HepG2 (cell line): ENCODE measurements around the gene CLDN15. TPM values are rescaled to one million over a fixed set of nuclear protein-coding genes. Genes with fewer than 3 reads are reported as not detected.

Experiments used
- CEBPG ChIP-seq: IDR thresholded peaks from 2 replicates; pipeline ENCODE4 v1.6.1; 2016
- GATAD1 ChIP-seq: IDR thresholded peaks from 2 replicates; pipeline ENCODE4 v1.6.1; 2016; ENCODE audit warnings: missing genetic modification reagents, missing compliant biosample characterization
- HNRNPH1 ChIP-seq: fragments of 200-400 bp; formaldehyde crosslinking; optimal IDR thresholded peaks from 2 replicates; pipeline ENCODE3; 2017; ENCODE audit warnings: mild to moderate bottlenecking, low read depth, low read length
- MAZ ChIP-seq, 2 experiments: sonication (generic) in 1 of 2; formaldehyde crosslinking in 1 of 2; IDR thresholded peaks; 2 replicates each; pipeline versions ENCODE4 v1.5.0 to v1.6.1; 2012 to 2020; ENCODE audit warnings: low read depth in 2 of 2, mild to moderate bottlenecking in 2 of 2, borderline replicate concordance in 1 of 2, improper control_type of control experiment in 1 of 2, low read length in 1 of 2, missing genetic modification reagents in 1 of 2, moderate library complexity in 1 of 2
- MTA3 ChIP-seq: sonication (generic); formaldehyde crosslinking; IDR thresholded peaks from 2 replicates; pipeline ENCODE4 v1.4.0; 2020; ENCODE audit warnings: missing genetic modification reagents
- PAWR ChIP-seq: sonication (generic); formaldehyde crosslinking; IDR thresholded peaks from 2 replicates; pipeline ENCODE4 v1.4.0; 2020; ENCODE audit warnings: missing genetic modification reagents, mild to moderate bottlenecking, borderline replicate concordance
- RBM22 ChIP-seq: fragments of 200-400 bp; formaldehyde crosslinking; optimal IDR thresholded peaks from 2 replicates; pipeline ENCODE3; 2017; ENCODE audit warnings: mild to moderate bottlenecking, low read length, moderate library complexity
- SP2 ChIP-seq: sonication (generic); formaldehyde crosslinking; IDR thresholded peaks from 2 replicates; pipeline ENCODE4 v1.5.1; 2020; ENCODE audit warnings: mild to moderate bottlenecking, missing genetic modification reagents
- ZNF138 ChIP-seq: sonication (generic); formaldehyde crosslinking; IDR thresholded peaks from 2 replicates; pipeline ENCODE4 v1.5.0; 2020; ENCODE audit warnings: mild to moderate bottlenecking, low read depth, missing genetic modification reagents
- ZNF18 ChIP-seq: sonication (generic); formaldehyde crosslinking; IDR thresholded peaks from 2 replicates; pipeline ENCODE4 v1.8.0; 2022; ENCODE audit warnings: mild to moderate bottlenecking, missing genetic modification reagents; ENCODE audit not compliant: insufficient replicate concordance
- ZNF251 ChIP-seq: sonication (generic); formaldehyde crosslinking; IDR thresholded peaks from 2 replicates; pipeline ENCODE4 v1.9.0; 2021; ENCODE audit warnings: mild to moderate bottlenecking, missing genetic modification reagents
- ZNF589 ChIP-seq: sonication (generic); formaldehyde crosslinking; conservative IDR thresholded peaks from 2 replicates; pipeline ENCODE4 v1.8.0; 2022; ENCODE audit warnings: mild to moderate bottlenecking, moderate library complexity, missing genetic modification reagents
- polyA plus RNA-seq, 8 experiments: library from polyadenylated mRNA; depleted of rRNA in 3 of 8; stranded (reverse) in 7 of 8; unstranded in 1 of 8; fragments of >200 nt; fragmentation: Illumina TruSeq in 4 of 8; extraction: Trizol in 4 of 8; gene quantifications; 2 replicates each; pipeline versions ENCODE4 v1.2.1 to v1.2.3, GENCODE V29; 2011 to 2016; ENCODE audit warnings: low read depth in 4 of 8, missing spikeins in 1 of 8, mixed read lengths in 1 of 8; ENCODE audit not compliant: insufficient read depth in 1 of 8
- total RNA-seq, 5 experiments: library from RNA; depleted of rRNA; stranded (reverse); fragments of >200 nt; fragmentation: Illumina TruSeq; extraction: Trizol; gene quantifications; 2 replicates each; pipeline ENCODE4 v1.2.3, GENCODE V29; 2016; ENCODE audit warnings: low read depth in 1 of 5
- TF ChIP-seq, protein P1 (sequence below): sonication (generic); formaldehyde crosslinking; IDR thresholded peaks from 2 replicates; pipeline ENCODE4 v1.4.0; 2020; ENCODE audit warnings: missing genetic modification reagents, mild to moderate bottlenecking, borderline replicate concordance
- TF ChIP-seq, protein P2 (sequence below): IDR thresholded peaks from 2 replicates; pipeline ENCODE4 v1.6.1; 2016; ENCODE audit warnings: low read depth, control low read depth

CLDN15 gene
- total and polyA plus RNA-seq, 2 of the 13 experiments (the other 11 are each of a cell fraction or from before 2014, with no cell fraction given): 7.1 to 17.8 TPM

DNA sequence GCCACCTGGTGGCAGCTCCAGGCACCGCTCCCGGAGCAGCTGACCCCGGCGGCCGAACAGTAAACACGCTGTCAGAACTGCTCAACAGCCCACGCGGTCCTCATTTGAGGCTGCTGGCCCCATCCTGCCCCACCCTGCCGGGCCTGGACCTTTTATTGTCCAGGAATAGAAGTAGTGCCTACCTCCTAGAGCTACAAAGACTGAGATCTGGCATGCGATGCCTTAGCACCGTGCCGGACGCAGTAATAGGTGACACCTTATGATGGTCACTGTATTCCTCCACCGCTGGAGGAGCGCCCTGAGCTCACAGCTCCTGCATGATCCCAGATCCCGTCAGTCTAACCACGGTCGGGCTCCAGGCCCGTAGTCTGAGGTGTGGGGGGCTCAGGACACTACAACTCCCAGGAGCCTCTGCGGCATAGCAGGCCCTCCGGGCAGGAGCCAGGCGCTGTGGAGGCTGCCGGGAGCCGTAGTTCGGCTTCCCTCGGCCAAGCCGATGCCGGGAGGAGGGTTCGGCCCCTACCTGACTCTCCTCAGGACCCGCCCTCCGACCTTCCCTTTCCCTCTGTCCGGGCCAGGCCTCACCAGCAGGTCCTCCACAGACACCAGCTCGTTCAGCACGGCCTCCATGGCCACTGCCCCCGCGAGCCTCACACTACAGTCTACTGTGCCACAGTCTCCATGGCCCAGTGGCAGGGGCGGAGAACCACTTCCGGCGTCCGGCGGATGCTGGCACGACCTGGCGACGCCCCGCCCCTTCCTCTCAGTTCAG lies 7.0 kb upstream of the CLDN15 start, which contains the start of gene FIS1 (continued):
- no peak for TF ChIP-seq ZNF251
- TF ChIP-seq CEBPG (CRISPR knock-in tag): peak; percentile 19; the same call in 1 of the 2 replicates
- peak; percentile 91 for TF ChIP-seq RBM22
- no peak for TF ChIP-seq HNRNPH1
- TF ChIP-seq PAWR: no peak
- peak; percentile 79 for TF ChIP-seq SP2
- TF ChIP-seq GATAD1 (CRISPR knock-in tag): peak; percentile 92
- TF ChIP-seq ZNF138: no peak
- TF ChIP-seq, protein P1, sequence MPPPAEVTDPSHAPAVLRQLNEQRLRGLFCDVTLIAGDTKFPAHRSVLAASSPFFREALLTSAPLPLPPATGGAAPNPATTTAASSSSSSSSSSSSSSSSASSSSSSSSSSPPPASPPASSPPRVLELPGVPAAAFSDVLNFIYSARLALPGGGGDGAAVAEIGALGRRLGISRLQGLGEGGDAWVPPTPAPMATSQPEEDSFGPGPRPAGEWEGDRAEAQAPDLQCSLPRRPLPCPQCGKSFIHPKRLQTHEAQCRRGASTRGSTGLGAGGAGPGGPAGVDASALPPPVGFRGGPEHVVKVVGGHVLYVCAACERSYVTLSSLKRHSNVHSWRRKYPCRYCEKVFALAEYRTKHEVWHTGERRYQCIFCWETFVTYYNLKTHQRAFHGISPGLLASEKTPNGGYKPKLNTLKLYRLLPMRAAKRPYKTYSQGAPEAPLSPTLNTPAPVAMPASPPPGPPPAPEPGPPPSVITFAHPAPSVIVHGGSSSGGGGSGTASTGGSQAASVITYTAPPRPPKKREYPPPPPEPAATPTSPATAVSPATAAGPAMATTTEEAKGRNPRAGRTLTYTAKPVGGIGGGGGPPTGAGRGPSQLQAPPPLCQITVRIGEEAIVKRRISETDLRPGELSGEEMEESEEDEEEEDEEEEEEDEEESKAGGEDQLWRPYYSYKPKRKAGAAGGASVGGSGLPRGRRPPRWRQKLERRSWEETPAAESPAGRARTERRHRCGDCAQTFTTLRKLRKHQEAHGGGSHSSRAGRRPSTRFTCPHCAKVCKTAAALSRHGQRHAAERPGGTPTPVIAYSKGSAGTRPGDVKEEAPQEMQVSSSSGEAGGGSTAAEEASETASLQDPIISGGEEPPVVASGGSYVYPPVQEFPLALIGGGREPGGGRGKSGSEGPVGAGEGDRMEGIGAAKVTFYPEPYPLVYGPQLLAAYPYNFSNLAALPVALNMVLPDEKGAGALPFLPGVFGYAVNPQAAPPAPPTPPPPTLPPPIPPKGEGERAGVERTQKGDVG (CRISPR knock-in tag): no peak
- TF ChIP-seq ZNF589: peak; percentile 59; the same call in 1 of the 2 replicates
- TF ChIP-seq, protein P2, sequence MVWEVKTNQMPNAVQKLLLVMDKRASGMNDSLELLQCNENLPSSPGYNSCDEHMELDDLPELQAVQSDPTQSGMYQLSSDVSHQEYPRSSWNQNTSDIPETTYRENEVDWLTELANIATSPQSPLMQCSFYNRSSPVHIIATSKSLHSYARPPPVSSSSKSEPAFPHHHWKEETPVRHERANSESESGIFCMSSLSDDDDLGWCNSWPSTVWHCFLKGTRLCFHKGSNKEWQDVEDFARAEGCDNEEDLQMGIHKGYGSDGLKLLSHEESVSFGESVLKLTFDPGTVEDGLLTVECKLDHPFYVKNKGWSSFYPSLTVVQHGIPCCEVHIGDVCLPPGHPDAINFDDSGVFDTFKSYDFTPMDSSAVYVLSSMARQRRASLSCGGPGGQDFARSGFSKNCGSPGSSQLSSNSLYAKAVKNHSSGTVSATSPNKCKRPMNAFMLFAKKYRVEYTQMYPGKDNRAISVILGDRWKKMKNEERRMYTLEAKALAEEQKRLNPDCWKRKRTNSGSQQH (CRISPR knock-in tag): peak; percentile 69; the same call in 1 of the 2 replicates
- peak; percentile 89 for TF ChIP-seq ZNF18 (CRISPR knock-in tag)
- no peak for TF ChIP-seq MTA3 (CRISPR knock-in tag)
- peak; percentile 20 for TF ChIP-seq MAZ (IDR thresholded peaks at IDR 0.05; ENCODE audit: borderline replicate concordance, low read depth, low read length)
- no peak; the same call in 1 of the 2 replicates for TF ChIP-seq MAZ (CRISPR knock-in tag; IDR thresholded peaks at IDR 0.05; ENCODE audit: low read depth)
